Astrocyte (in vitro differentiated cells and primary cell): ENCODE measurements around the gene CAMK1D. TPM values are rescaled to one million over a fixed set of nuclear protein-coding genes. Genes with fewer than 3 reads are reported as not detected.
A peak's percentile ranks its signal among the peaks of the same experiment; 100 is the strongest.

Source experiments
- DNase-seq: peaks from one replicate; pipeline ENCODE4 v3.0.0-alpha.2; 2010; ENCODE audit warnings: low read depth
- FAIRE-seq: peaks from 2 replicates; lab custom pipeline; 2011; peaks lifted over from hg19 to GRCh38; lab: Jason Lieb, UNC
- H2AFZ ChIP-seq: 2 replicates; pipeline ENCODE4 v1.6.0; 2012; ENCODE audit warnings: low read depth, low read length, inconsistent platforms
- H3K27ac ChIP-seq: 2 replicates; pipeline ENCODE4 v1.5.1; 2011; ENCODE audit warnings: low read depth, low read length, inconsistent platforms
- H3K27me3 ChIP-seq: 2 replicates; pipeline ENCODE4 v1.6.0; 2011; ENCODE audit warnings: low read length, inconsistent platforms; ENCODE audit not compliant: insufficient read depth
- H3K36me3 ChIP-seq: 2 replicates; pipeline ENCODE4 v1.5.1; 2011; ENCODE audit warnings: low read length, inconsistent platforms; ENCODE audit not compliant: insufficient read depth
- H3K4me1 ChIP-seq: 2 replicates; pipeline ENCODE4 v1.5.1; 2011; ENCODE audit warnings: low read length, inconsistent platforms; ENCODE audit not compliant: insufficient read depth
- H3K4me2 ChIP-seq: 2 replicates; pipeline ENCODE4 v1.6.0; 2012; ENCODE audit warnings: low read length, inconsistent platforms
- H3K4me3 ChIP-seq: 2 replicates; pipeline ENCODE4 v1.5.1; 2011; ENCODE audit warnings: low read depth, mild to moderate bottlenecking, low read length, inconsistent platforms; ENCODE audit not compliant: insufficient read depth
- H3K79me2 ChIP-seq: 2 replicates; pipeline ENCODE4 v1.6.0; 2012; ENCODE audit warnings: mild to moderate bottlenecking, low read length, inconsistent platforms; ENCODE audit not compliant: insufficient read depth
- H3K9ac ChIP-seq: 2 replicates; pipeline ENCODE4 v1.6.0; 2012; ENCODE audit warnings: mild to moderate bottlenecking, low read length, inconsistent platforms
- H3K9me3 ChIP-seq: 2 replicates; pipeline ENCODE4 v1.5.1; 2012; ENCODE audit warnings: low read depth, mild to moderate bottlenecking, low read length, inconsistent platforms; ENCODE audit not compliant: insufficient read depth
- H4K20me1 ChIP-seq: 2 replicates; pipeline ENCODE4 v1.6.0; 2012; ENCODE audit warnings: low read length, inconsistent platforms; ENCODE audit not compliant: insufficient read depth
- H3K27ac Mint-ChIP-seq: one replicate; pipeline ENCODE4 v1.8.0; 2021; ENCODE audit warnings: mild to moderate bottlenecking, mixed read lengths; ENCODE audit not compliant: unreplicated experiment
- H3K27me3 Mint-ChIP-seq: one replicate; pipeline ENCODE4 v1.8.0; 2021; ENCODE audit warnings: low read depth, mixed read lengths; ENCODE audit not compliant: unreplicated experiment
- H3K36me3 Mint-ChIP-seq: one replicate; pipeline ENCODE4 v1.8.0; 2021; ENCODE audit warnings: low read depth, mixed read lengths; ENCODE audit not compliant: unreplicated experiment
- H3K4me1 Mint-ChIP-seq: one replicate; pipeline ENCODE4 v1.8.0; 2021; ENCODE audit warnings: low read depth, mixed read lengths; ENCODE audit not compliant: unreplicated experiment
- H3K4me3 Mint-ChIP-seq: one replicate; pipeline ENCODE4 v1.8.0; 2021; ENCODE audit warnings: mild to moderate bottlenecking, moderate library complexity, mixed read lengths; ENCODE audit not compliant: unreplicated experiment
- H3K9me3 Mint-ChIP-seq: one replicate; pipeline ENCODE4 v1.8.0; 2021; ENCODE audit warnings: mild to moderate bottlenecking, mixed read lengths; ENCODE audit not compliant: unreplicated experiment
- EZH2 ChIP-seq: IDR thresholded peaks from 2 replicates; pipeline ENCODE4 v1.6.1; 2012; ENCODE audit warnings: mild to moderate bottlenecking, low read length, inconsistent platforms; ENCODE audit not compliant: insufficient read depth
- total RNA-seq: library from RNA; stranded (reverse); gene quantifications from 2 replicates; pipeline ENCODE4 v1.2.1, GENCODE V29; 2021
- TF ChIP-seq, protein P1 (sequence below): IDR thresholded peaks from 2 replicates; pipeline ENCODE4 v1.5.1; 2011; ENCODE audit warnings: low read depth, mild to moderate bottlenecking, inconsistent platforms, low read length, moderate library complexity; ENCODE audit not compliant: insufficient read depth

CAMK1D gene
- total RNA-seq, 1 donor from 2014 or later, result 23.6 TPM

DNA sequence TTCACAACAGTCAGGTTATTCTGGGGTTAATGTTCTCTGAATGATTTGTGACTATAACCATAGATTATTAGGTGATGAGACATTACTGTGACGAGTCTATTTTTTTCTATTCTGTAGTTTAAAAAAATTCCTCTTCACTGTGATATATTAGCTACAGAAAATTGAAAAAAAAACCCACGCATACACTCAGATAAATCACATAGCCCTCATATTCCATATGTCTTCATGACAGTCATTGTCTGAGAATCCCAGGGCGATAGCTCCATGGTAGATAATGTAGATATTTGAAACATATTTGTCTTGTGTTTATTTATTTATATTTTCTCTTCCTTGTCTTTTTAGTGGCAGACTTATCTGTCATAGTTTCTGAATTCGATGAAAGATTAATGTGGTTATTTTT lies 110.0 kb downstream of the CAMK1D start:
- no peaks in the 10 kb centered on the region for H3K4me1 Mint-ChIP-seq
- Histone ChIP-seq H3K79me2 (peaks cover 12% of the 10 kb centered on the region), H3K9me3 (no peaks in the 10 kb centered on the region), H3K36me3 (no peaks in the 10 kb centered on the region), H3K27me3 (no peaks in the 10 kb centered on the region), H3K4me1 (peaks cover 5% of the 10 kb centered on the region), H4K20me1 (peaks cover 7% of the 10 kb centered on the region), H3K9ac (peak overlapping the region; percentile 68), H3K27ac (peak overlapping the region; percentile 47), H3K4me2 (peak overlapping the region; percentile 47), H2AFZ (no peak overlapping the region), H3K4me3 (no peak overlapping the region)
- DNase-seq (no peak), FAIRE-seq (no peak)
- no peak overlapping the region for H3K4me3 Mint-ChIP-seq
- TF ChIP-seq, protein P1, sequence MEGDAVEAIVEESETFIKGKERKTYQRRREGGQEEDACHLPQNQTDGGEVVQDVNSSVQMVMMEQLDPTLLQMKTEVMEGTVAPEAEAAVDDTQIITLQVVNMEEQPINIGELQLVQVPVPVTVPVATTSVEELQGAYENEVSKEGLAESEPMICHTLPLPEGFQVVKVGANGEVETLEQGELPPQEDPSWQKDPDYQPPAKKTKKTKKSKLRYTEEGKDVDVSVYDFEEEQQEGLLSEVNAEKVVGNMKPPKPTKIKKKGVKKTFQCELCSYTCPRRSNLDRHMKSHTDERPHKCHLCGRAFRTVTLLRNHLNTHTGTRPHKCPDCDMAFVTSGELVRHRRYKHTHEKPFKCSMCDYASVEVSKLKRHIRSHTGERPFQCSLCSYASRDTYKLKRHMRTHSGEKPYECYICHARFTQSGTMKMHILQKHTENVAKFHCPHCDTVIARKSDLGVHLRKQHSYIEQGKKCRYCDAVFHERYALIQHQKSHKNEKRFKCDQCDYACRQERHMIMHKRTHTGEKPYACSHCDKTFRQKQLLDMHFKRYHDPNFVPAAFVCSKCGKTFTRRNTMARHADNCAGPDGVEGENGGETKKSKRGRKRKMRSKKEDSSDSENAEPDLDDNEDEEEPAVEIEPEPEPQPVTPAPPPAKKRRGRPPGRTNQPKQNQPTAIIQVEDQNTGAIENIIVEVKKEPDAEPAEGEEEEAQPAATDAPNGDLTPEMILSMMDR, result no peak
- TF ChIP-seq EZH2, result no peak
- H3K36me3 Mint-ChIP-seq, result peaks cover 4% of the 10 kb centered on the region
- H3K9me3 Mint-ChIP-seq, result no peaks in the 10 kb centered on the region
- H3K27me3 Mint-ChIP-seq, result peaks cover 4% of the 10 kb centered on the region
- H3K27ac Mint-ChIP-seq, result no peak overlapping the region

DNA sequence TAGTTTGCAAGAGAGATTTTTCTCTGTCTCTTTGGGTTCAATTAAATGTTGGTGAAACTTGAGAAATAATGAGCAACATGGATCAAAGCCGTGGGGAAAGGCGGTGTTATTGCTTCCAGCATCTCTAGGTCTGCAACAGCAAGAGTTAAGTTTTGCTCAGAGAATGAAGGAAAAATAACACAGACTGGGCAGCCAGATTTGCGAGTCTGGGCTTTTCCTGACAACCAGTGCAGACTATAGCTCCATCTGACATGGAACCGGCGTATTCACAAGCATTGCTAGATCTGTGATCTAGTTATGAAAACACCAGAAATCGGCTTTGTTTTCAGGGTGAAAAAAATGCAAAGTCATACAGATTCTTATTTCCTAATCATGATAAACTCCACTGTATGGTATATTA lies 110.4 kb downstream of the CAMK1D start:
- no peaks in the 10 kb centered on the region for H3K27me3 ChIP-seq
- Mint-ChIP-seq H3K4me1 (no peaks in the 10 kb centered on the region), H3K4me3 (no peak overlapping the region), H3K36me3 (peaks cover 5% of the 10 kb centered on the region), H3K27me3 (peaks cover 4% of the 10 kb centered on the region), H3K9me3 (no peaks in the 10 kb centered on the region), H3K27ac (no peak overlapping the region)
- H4K20me1 ChIP-seq, result peaks cover 7% of the 10 kb centered on the region
- H3K9me3 ChIP-seq, result no peaks in the 10 kb centered on the region
- DNase-seq (no peak), FAIRE-seq (no peak)
- H3K36me3 ChIP-seq, result no peaks in the 10 kb centered on the region
- H3K4me2 ChIP-seq, result peak overlapping the region; percentile 47
- no peak overlapping the region for H2AFZ ChIP-seq
- peaks cover 12% of the 10 kb centered on the region for H3K79me2 ChIP-seq
- no peak for TF ChIP-seq EZH2
- TF ChIP-seq, protein P1, result no peak
- peak overlapping the region; percentile 68 for H3K9ac ChIP-seq
- peaks cover 5% of the 10 kb centered on the region for H3K4me1 ChIP-seq
- peak overlapping the region; percentile 41 for H3K27ac ChIP-seq
- no peak overlapping the region for H3K4me3 ChIP-seq

DNA sequence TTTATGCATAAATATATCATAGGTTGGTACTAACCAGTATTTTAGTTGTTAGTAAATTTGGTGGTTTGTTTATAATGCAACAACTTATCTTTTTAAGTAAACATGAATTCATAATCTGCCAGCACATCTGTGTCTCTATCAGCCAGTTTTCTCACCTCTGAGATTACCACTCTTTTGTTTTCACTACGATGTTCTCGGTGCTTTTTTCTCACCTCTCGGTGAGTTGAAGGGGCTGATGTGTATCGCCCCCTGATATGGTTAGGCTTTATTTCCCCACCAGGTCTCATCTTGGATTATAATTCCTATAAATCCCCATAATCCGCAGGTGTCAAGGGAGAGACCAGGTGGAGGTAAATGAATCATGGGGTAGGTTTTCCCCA lies 114.1 kb downstream of the CAMK1D start:
- Mint-ChIP-seq H3K9me3 (no peaks in the 10 kb centered on the region), H3K4me3 (no peak overlapping the region), H3K36me3 (peaks cover 5% of the 10 kb centered on the region), H3K4me1 (peaks cover 4% of the 10 kb centered on the region), H3K27me3 (no peaks in the 10 kb centered on the region), H3K27ac (no peak overlapping the region)
- Histone ChIP-seq H3K27me3 (no peaks in the 10 kb centered on the region), H3K27ac (no peak overlapping the region), H3K9me3 (no peaks in the 10 kb centered on the region), H3K79me2 (peaks cover 10% of the 10 kb centered on the region), H4K20me1 (peaks cover 12% of the 10 kb centered on the region), H2AFZ (no peak overlapping the region), H3K4me1 (peaks cover 14% of the 10 kb centered on the region), H3K4me3 (no peak overlapping the region), H3K4me2 (no peak overlapping the region), H3K36me3 (no peaks in the 10 kb centered on the region), H3K9ac (no peak overlapping the region)
- DNase-seq (no peak), FAIRE-seq (no peak)
- no peak for TF ChIP-seq EZH2
- TF ChIP-seq, protein P1, result no peak
